ENCODE data around the gene PINK1.
A peak's percentile ranks its signal among the peaks of the same experiment; 100 is the strongest.

DNA sequence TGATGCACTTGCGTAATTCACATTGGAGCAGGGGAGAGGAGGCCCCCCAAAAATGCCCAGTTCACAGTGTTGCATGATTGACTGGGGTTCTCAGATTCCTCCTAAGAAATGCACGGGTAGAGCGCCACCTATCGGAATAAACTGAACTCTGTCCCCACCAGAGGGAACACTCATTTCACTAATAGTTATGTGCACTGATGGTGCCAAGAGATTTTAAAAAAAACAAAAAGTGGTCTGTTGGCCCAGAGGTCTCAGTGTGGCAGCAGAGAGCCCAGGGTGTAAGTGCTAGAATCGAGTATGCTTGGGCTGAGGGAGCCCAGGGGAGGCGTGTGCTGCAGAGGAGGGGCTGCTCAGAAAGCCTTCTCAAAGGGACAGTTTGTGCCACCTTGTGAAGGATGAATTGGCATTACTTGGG lies 6.9 kb downstream of the PINK1 start:
- TF ChIP-seq, protein P1, sequence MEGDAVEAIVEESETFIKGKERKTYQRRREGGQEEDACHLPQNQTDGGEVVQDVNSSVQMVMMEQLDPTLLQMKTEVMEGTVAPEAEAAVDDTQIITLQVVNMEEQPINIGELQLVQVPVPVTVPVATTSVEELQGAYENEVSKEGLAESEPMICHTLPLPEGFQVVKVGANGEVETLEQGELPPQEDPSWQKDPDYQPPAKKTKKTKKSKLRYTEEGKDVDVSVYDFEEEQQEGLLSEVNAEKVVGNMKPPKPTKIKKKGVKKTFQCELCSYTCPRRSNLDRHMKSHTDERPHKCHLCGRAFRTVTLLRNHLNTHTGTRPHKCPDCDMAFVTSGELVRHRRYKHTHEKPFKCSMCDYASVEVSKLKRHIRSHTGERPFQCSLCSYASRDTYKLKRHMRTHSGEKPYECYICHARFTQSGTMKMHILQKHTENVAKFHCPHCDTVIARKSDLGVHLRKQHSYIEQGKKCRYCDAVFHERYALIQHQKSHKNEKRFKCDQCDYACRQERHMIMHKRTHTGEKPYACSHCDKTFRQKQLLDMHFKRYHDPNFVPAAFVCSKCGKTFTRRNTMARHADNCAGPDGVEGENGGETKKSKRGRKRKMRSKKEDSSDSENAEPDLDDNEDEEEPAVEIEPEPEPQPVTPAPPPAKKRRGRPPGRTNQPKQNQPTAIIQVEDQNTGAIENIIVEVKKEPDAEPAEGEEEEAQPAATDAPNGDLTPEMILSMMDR (conservative IDR thresholded peaks at IDR 0.05; ENCODE audit: low read depth, low read length) = peak; percentile 85
- TF ChIP-seq EZH2 (IDR thresholded peaks at IDR 0.05; ENCODE audit: borderline replicate concordance, low read depth, low read length, poor library complexity, severe bottlenecking) = no peak
